HG03432 (cell line): Measurements from ENCODE around the gene HOXB13.
"Not testable (repeated sequence)": the region's sequence is repeated elsewhere in the genome, so short reads cannot be mapped to it uniquely, and the experiment has no call there.

Experiments
- ATAC-seq: cut with Tn5 transposase; IDR thresholded peaks from one replicate; pipeline ENCODE4 v1.9.1; 2021; ENCODE audit warnings: mild to moderate bottlenecking, moderate library complexity; ENCODE audit not compliant: unreplicated experiment

HOXB13 gene

GRCh38 chr17:48726916-48727286 lies 1.6 kb downstream of the HOXB13 start:
- no peak for ATAC-seq

DNA sequence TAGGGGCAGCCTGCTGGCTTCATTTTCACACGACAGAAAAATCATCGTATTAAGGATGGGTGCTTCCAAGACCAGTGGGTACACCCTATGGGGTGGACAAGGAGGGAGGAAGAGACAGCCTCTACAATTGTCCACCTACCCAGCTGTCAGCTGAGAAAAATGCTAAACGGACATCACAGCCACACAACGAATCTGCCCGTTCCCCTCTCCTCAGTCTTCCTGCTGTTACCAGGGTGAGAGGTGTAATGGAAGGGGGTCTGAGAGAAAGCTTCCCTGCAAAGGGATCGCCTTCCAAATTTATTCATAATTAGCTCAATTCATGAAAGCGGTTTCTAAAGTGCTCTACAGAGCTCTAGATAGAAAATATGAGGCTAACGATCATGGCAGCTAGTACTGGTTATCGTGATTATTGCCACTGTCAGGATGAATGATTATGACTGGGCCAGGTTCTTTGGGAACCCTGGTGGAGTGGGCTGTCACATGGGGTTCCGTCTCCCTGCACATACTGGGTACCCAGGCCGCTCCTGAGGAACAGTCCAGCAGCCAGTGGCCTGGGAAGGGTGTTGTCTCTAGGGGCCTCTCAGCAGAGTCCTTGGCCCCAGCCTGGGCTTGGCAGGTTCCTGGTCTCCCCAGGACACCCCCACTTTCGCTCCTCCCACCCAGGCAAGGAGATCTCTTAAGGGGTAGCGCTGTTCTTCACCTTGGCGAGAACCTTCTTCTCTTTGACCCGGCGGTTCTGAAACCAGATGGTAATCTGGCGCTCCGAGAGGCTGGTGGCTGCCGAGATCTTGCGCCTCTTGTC lies 2.2 kb downstream of the HOXB13 start:
- ATAC-seq: no peak

- no peak for ATAC-seq
Measured at GRCh38 chr17:48725288-48726064, 3.1 kb downstream of the HOXB13 start.

- no peak for ATAC-seq
Measured at GRCh38 chr17:48725004-48725287, 3.6 kb downstream of the HOXB13 start.

GRCh38 chr17:48724251-48725003 lies 4.1 kb downstream of the HOXB13 start:
- no peak for ATAC-seq

DNA sequence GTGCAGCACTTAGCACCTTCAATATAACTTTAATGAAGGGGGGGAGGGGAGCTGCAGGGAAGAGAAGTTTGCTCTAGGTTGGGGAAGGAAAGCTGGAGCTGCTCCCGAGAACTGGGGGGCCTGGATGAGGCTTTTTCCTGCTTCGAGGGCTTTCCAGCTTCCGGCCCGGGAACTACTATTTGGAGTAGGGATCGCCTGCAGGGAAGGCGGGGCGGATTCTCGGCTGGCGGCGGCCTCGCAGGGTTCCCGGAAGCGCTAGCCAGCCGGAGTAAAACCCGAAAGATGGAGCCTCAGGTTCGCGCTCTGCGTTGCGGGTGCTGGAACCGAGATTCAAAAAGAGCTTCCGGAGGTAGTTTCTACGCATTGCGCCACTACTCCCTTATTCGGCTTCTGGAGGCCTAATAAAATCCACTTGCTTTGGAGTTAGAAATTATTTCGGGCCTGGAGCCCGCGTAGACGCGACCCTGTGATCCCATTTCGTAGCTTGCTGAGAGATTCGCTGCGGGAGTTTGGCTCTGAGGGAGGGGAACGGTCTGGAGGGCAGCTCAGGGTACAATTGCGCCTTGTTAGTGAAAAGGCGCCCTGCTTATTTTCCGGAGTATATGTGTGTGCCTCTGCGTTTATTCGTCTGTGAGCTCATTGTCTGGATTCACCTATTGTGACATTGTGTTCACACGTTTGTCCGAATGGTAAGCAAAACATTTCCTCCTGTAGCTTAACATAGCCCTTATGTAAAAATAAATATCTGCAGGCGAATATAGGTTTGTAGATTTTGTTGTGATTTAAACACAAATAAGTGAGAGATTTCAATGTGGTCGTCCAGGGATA lies 4.9 kb downstream of the HOXB13 start:
- no peak for ATAC-seq

- ATAC-seq: no peak
Measured at GRCh38 chr17:48722915-48723422, 5.6 kb downstream of the HOXB13 start, which contains the start of gene PRAC2. TSS of gene PRAC2 (plus strand) at chr17:48723185. CDS start at chr17:48724411, 1,226 bp downstream.

DNA sequence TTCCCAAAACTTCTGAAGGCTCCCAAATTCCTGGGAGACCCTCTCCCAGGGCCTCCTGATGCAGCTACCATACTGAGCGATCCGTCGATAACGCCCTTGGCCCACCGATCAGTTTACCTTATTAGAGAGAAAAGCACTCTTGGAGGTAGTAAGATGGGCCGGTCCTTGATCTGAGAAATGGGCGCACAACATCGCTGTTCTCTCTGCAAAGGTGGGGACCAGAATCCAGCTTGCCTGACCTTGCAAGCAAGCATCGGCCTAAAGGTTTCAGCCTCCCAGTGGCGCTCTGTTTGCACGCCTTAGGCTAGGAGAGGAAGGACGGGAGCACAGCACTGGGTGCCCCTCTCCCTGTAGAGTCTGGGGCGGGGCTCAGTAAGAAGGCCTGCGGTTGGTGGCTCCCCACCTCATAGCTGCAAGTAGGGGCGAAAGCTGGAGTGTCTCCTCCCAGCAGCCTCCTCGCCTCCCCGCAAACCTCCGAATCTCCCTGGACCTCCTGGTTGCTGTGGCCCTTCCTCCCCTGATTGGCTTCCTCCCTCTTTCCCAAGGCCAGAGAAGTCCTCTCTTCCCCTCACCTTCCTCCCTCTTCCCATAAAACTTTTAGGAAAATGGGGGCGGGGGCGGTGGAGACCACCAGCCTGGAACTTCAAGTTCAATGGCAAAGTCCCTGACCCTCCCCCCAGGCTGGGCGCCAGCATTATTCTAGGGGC lies 6.2 kb downstream of the HOXB13 start, which contains the start of gene PRAC1:
Gene PRAC1, minus strand, starts transcription at position 318 of the 707 bp plus-strand sequence. Its CDS starts 126 bp downstream, at position 192.
- ATAC-seq: no peak

- ATAC-seq: no peak
Measured at GRCh38 chr17:48721009-48721402, 7.5 kb downstream of the HOXB13 start.

GRCh38 chr17:48720266-48721008 lies 8.1 kb downstream of the HOXB13 start:
- no peak for ATAC-seq

- ATAC-seq: no peak
Measured at GRCh38 chr17:48719642-48720265, 8.8 kb downstream of the HOXB13 start.

- ATAC-seq: no peak
Measured at GRCh38 chr17:48718761-48719641, 9.5 kb downstream of the HOXB13 start.

GRCh38 chr17:48718227-48718760 lies 10.3 kb downstream of the HOXB13 start:
- no peak for ATAC-seq

DNA sequence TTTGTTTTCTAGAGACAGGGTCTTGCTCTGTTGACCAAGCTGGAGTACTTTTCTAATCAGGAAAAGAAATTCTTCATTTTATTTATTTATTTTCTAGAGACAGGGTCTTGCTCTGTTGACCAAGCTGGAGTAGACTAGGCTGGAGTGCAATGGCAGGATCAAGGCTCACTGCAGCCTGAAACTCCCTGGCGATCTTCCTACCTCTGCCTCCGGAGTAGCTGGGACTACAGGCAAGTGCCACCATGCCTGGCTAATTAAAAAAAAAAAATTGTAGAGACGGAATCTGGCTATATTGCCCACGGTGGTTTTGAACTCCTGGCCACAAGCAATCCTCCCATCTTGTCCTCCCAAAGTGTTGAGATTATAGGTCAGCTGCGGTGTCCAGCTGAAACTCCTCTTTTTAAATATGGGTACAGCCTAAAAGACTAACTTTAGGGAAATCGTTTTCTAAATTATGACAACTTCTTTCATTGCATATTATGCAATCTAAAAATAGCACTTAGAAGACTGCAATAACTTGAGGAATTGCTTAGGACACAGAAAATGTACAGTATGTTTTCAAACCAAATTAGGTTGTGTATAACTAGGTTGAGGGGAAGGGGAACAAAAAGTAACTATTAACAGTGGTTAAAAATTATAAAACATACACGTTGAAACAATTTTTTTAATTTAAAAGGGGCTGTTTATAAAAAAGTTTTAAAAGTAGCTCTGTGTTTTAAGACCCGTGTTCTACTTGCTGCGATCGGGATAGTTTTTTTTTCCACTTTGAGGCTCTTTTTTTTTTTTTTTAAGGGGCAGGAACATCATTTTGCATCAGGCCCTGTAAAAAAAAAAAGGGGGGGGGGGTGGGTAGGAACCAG lies 11.0 kb downstream of the HOXB13 start:
- no peak for ATAC-seq

GRCh38 chr17:48716549-48716948 lies 12.0 kb downstream of the HOXB13 start:
- not testable (repeated sequence) for ATAC-seq
